SK-N-SH treated with all-trans-retinoic acid at 6 μM for 48 hours (cell line): ENCODE results near the gene CDC42SE1.
"Not testable (repeated sequence)": the region's sequence is repeated elsewhere in the genome, so short reads cannot be mapped to it uniquely, and the experiment has no call there.

Source experiments
- ATAC-seq: fragments of 200-7000 bp; cut with Tn5 transposase; 3 replicates; pipeline ENCODE4 v1.9.1; 2020; ENCODE audit warnings: mild to moderate bottlenecking, moderate library complexity
- ARNTL ChIP-seq: fragments of 450-650 bp; formaldehyde crosslinking; IDR thresholded peaks from 2 replicates; pipeline ENCODE4 v1.5.0; 2020; ENCODE audit warnings: low read depth, mild to moderate bottlenecking, moderate library complexity, borderline replicate concordance
- BACH2 ChIP-seq: fragments of 250-450 bp; sonication (Bioruptor Pico); IDR thresholded peaks from 2 replicates; pipeline ENCODE4 v1.9.0; 2021; ENCODE audit warnings: mild to moderate bottlenecking, borderline replicate concordance
- CSDC2 ChIP-seq: fragments of 250-450 bp; sonication (Bioruptor Pico); IDR thresholded peaks from 2 replicates; pipeline ENCODE4 v1.5.0; 2020; ENCODE audit warnings: mild to moderate bottlenecking, moderate library complexity
- ESRRG ChIP-seq: fragments of 250-450 bp; sonication (Bioruptor Pico); IDR thresholded peaks from 2 replicates; pipeline ENCODE4 v1.6.1; 2021; ENCODE audit warnings: mild to moderate bottlenecking
- GLIS3 ChIP-seq: fragments of 250-450 bp; sonication (Bioruptor Pico); IDR thresholded peaks from 2 replicates; pipeline ENCODE4 v1.5.0; 2020; ENCODE audit warnings: mild to moderate bottlenecking, moderate library complexity
- ISL1 ChIP-seq: fragments of 250-450 bp; sonication (Bioruptor Pico); IDR thresholded peaks from 2 replicates; pipeline ENCODE4 v2.1.2; 2022; ENCODE audit warnings: mild to moderate bottlenecking, moderate library complexity
- OSR1 ChIP-seq: fragments of 250-450 bp; sonication (Bioruptor Pico); IDR thresholded peaks from 2 replicates; pipeline ENCODE4 v1.8.0; 2022; ENCODE audit warnings: moderate library complexity, mild to moderate bottlenecking, inconsistent platforms
- PPARA ChIP-seq: fragments of 250-450 bp; sonication (Bioruptor Pico); IDR thresholded peaks from 2 replicates; pipeline ENCODE4 v1.5.0; 2020; ENCODE audit warnings: mild to moderate bottlenecking, borderline replicate concordance
- RARB ChIP-seq: fragments of 250-450 bp; sonication (Bioruptor Pico); IDR thresholded peaks from 2 replicates; pipeline ENCODE4 v1.8.0; 2021; ENCODE audit warnings: mild to moderate bottlenecking, moderate library complexity
- SNAI2 ChIP-seq: fragments of 250-450 bp; sonication (Bioruptor Pico); IDR thresholded peaks from 2 replicates; pipeline ENCODE4 v1.5.0; 2020; ENCODE audit warnings: mild to moderate bottlenecking, moderate library complexity
- TCF4 ChIP-seq: fragments of 250-450 bp; sonication (Bioruptor Pico); IDR thresholded peaks from 2 replicates; pipeline ENCODE4 v1.8.0; 2021; ENCODE audit warnings: mild to moderate bottlenecking, moderate library complexity, borderline replicate concordance
- TOX ChIP-seq: fragments of 250-450 bp; sonication (Bioruptor Pico); IDR thresholded peaks from 2 replicates; pipeline ENCODE4 v1.8.0; 2021; ENCODE audit warnings: mild to moderate bottlenecking, moderate library complexity, borderline replicate concordance
- ZC3H10 ChIP-seq: fragments of 250-450 bp; sonication (Bioruptor Pico); IDR thresholded peaks from 2 replicates; pipeline ENCODE4 v1.5.1; 2021; ENCODE audit warnings: mild to moderate bottlenecking, moderate library complexity
- ZFP3 ChIP-seq: fragments of 250-450 bp; sonication (Bioruptor Pico); IDR thresholded peaks from 2 replicates; pipeline ENCODE4 v1.5.0; 2020; ENCODE audit warnings: mild to moderate bottlenecking, moderate library complexity
- ZNF565 ChIP-seq: fragments of 450-650 bp; formaldehyde crosslinking; conservative IDR thresholded peaks from 2 replicates; pipeline ENCODE4 v1.5.0; 2020; ENCODE audit warnings: low read depth, mild to moderate bottlenecking, moderate library complexity
- ZNF70 ChIP-seq: fragments of 450-650 bp; formaldehyde crosslinking; IDR thresholded peaks from 2 replicates; pipeline ENCODE4 v1.5.0; 2020; ENCODE audit warnings: mild to moderate bottlenecking, moderate library complexity
- ZNF8 ChIP-seq: fragments of 450-650 bp; formaldehyde crosslinking; IDR thresholded peaks from 2 replicates; pipeline ENCODE4 v1.5.0; 2020; ENCODE audit warnings: mild to moderate bottlenecking, moderate library complexity
- TF ChIP-seq, protein P1 (sequence below): fragments of 250-450 bp; sonication (Bioruptor Pico); IDR thresholded peaks from 2 replicates; pipeline ENCODE4 v1.5.1; 2021; ENCODE audit warnings: mild to moderate bottlenecking, moderate library complexity
- TF ChIP-seq, protein P2 (sequence below): fragments of 250-450 bp; sonication (Bioruptor Pico); IDR thresholded peaks from 2 replicates; pipeline ENCODE4 v1.5.0; 2020; ENCODE audit warnings: mild to moderate bottlenecking, moderate library complexity
- TF ChIP-seq, protein P3 (sequence below): fragments of 250-450 bp; sonication (Bioruptor Pico); IDR thresholded peaks from 2 replicates; pipeline ENCODE4 v1.5.1; 2020; ENCODE audit warnings: low read depth, mild to moderate bottlenecking, moderate library complexity
- TF ChIP-seq, protein P4 (sequence below): fragments of 250-450 bp; sonication (Bioruptor Pico); IDR thresholded peaks from 2 replicates; pipeline ENCODE4 v1.8.0; 2020; ENCODE audit warnings: mild to moderate bottlenecking, moderate library complexity, borderline replicate concordance
- TF ChIP-seq, protein P5 (sequence below): fragments of 250-450 bp; sonication (Bioruptor Pico); IDR thresholded peaks from 2 replicates; pipeline ENCODE4 v1.8.0; 2021; ENCODE audit warnings: low read depth, mild to moderate bottlenecking, moderate library complexity, borderline replicate concordance

The CDC42SE1 gene

DNA sequence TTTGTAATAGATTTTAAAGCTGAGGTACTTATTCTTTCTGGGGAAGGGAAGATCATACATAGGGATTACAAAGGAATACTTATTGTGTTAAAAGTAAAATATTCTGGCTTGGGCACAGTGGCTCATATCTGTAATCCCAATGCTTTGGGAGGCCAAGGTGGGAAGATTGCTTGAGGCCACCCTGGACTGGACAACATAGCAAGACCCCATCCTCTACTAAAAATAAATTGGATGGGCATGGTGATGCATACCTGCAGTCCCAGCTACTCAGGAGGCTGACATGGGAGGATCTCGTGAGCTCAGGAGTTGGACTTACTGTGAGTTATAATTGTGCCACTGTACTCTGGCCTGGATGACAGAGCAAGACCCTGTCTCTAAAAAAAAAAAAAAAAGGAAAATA lies 38.7 kb upstream of the CDC42SE1 start:
- TF ChIP-seq TOX (CRISPR knock-in tag): no peak
- TF ChIP-seq TCF4: no peak
- ATAC-seq: no peak

DNA sequence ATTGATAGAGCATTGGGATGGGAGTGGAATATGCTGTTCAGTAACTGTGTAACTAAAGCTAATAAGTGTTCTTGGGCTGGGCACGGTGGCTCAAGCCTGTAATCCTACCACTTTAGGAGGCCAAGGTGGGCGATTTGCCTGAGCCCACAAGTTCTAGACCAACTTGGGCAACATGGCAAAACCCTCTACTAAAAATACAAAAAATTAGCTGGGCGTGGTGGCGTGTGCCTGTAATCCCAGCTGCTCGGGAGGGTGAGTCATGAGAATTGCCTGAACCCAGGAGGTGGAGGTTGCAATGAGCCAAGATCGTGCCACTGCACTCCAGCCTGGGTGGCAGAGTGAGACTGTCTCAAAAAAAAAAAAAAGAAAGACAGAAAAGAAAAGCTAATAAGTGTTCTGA lies 38.0 kb upstream of the CDC42SE1 start:
- ATAC-seq: not testable (repeated sequence)

DNA sequence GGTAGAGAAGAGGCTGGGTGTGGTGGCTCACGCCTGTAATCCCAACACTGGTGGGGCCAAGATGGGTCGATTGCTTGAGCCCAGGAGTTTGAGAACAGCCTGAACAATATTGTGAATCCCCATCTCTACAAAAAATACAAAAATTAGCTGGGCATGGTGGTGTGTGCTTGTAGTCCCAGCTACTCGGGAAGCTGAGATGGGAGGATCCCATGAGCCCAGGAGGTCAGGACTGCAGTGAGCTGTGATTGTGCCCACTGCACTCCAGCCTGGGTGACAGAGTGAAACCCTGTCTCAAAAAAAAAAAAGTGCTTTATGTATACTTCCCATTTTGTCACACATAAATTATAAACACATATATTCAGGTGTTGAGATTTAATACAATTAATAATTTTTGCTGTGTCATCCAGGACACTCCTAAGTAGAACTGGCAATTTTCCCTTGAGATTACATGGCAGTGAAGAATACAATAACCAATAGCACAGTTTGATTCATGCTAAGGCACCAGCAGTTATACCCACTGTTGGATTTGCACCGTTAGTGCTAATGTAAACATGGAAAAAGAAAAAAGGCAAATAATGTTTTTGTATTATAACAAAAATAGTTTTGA lies 26.6 kb upstream of the CDC42SE1 start:
- TF ChIP-seq ZNF70 (CRISPR knock-in tag): no peak
- TF ChIP-seq CSDC2: no peak
- TF ChIP-seq BACH2: no peak
- TF ChIP-seq ZNF565 (CRISPR knock-in tag): no peak
- TF ChIP-seq ARNTL (CRISPR knock-in tag): no peak
- TF ChIP-seq ZNF8 (CRISPR knock-in tag): no peak
- TF ChIP-seq, protein P1, sequence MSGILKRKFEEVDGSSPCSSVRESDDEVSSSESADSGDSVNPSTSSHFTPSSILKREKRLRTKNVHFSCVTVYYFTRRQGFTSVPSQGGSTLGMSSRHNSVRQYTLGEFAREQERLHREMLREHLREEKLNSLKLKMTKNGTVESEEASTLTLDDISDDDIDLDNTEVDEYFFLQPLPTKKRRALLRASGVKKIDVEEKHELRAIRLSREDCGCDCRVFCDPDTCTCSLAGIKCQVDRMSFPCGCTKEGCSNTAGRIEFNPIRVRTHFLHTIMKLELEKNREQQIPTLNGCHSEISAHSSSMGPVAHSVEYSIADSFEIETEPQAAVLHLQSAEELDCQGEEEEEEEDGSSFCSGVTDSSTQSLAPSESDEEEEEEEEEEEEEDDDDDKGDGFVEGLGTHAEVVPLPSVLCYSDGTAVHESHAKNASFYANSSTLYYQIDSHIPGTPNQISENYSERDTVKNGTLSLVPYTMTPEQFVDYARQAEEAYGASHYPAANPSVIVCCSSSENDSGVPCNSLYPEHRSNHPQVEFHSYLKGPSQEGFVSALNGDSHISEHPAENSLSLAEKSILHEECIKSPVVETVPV (CRISPR knock-in tag): no peak
- TF ChIP-seq TCF4: no peak
- TF ChIP-seq ZFP3 (CRISPR knock-in tag): no peak
- no peak for ATAC-seq

DNA sequence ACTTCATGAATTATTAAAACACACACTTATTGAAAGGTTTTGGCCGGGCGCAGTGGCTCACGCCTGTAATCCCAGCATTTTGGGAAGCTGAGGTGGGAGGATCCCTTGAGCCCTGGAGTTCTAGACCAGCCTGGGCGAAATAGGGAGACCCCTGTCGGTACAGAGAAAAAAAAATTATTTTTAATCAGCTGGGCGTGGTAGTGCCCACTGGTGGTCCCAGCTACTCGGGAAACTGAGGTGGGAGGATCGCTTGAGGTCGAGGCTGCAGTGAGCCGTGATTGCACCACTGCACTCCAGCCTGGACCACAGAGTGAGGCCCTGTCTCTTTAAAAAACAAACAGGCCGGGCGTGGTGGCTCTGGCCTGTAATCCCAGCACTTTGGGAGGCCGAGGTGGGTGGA lies 12.8 kb upstream of the CDC42SE1 start:
- no peak for ATAC-seq
- TF ChIP-seq ZC3H10 (CRISPR knock-in tag) (no peak), TCF4 (no peak), ISL1 (CRISPR knock-in tag) (no peak), ZNF565 (CRISPR knock-in tag) (no peak), SNAI2 (CRISPR knock-in tag) (no peak), ZNF70 (CRISPR knock-in tag) (no peak), GLIS3 (CRISPR knock-in tag) (no peak), OSR1 (CRISPR knock-in tag) (no peak), PPARA (CRISPR knock-in tag) (no peak), ZFP3 (CRISPR knock-in tag) (no peak), BACH2 (no peak), ZNF8 (CRISPR knock-in tag) (no peak), ARNTL (CRISPR knock-in tag) (no peak), RARB (CRISPR knock-in tag) (no peak), TOX (CRISPR knock-in tag) (no peak), ESRRG (CRISPR knock-in tag) (no peak)
- TF ChIP-seq, protein P2, sequence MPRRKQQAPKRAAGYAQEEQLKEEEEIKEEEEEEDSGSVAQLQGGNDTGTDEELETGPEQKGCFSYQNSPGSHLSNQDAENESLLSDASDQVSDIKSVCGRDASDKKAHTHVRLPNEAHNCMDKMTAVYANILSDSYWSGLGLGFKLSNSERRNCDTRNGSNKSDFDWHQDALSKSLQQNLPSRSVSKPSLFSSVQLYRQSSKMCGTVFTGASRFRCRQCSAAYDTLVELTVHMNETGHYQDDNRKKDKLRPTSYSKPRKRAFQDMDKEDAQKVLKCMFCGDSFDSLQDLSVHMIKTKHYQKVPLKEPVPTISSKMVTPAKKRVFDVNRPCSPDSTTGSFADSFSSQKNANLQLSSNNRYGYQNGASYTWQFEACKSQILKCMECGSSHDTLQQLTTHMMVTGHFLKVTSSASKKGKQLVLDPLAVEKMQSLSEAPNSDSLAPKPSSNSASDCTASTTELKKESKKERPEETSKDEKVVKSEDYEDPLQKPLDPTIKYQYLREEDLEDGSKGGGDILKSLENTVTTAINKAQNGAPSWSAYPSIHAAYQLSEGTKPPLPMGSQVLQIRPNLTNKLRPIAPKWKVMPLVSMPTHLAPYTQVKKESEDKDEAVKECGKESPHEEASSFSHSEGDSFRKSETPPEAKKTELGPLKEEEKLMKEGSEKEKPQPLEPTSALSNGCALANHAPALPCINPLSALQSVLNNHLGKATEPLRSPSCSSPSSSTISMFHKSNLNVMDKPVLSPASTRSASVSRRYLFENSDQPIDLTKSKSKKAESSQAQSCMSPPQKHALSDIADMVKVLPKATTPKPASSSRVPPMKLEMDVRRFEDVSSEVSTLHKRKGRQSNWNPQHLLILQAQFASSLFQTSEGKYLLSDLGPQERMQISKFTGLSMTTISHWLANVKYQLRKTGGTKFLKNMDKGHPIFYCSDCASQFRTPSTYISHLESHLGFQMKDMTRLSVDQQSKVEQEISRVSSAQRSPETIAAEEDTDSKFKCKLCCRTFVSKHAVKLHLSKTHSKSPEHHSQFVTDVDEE (CRISPR knock-in tag): no peak
- TF ChIP-seq, protein P3, sequence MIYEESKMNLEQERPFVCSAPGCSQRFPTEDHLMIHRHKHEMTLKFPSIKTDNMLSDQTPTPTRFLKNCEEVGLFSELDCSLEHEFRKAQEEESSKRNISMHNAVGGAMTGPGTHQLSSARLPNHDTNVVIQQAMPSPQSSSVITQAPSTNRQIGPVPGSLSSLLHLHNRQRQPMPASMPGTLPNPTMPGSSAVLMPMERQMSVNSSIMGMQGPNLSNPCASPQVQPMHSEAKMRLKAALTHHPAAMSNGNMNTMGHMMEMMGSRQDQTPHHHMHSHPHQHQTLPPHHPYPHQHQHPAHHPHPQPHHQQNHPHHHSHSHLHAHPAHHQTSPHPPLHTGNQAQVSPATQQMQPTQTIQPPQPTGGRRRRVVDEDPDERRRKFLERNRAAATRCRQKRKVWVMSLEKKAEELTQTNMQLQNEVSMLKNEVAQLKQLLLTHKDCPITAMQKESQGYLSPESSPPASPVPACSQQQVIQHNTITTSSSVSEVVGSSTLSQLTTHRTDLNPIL (CRISPR knock-in tag): no peak
- TF ChIP-seq, protein P4, sequence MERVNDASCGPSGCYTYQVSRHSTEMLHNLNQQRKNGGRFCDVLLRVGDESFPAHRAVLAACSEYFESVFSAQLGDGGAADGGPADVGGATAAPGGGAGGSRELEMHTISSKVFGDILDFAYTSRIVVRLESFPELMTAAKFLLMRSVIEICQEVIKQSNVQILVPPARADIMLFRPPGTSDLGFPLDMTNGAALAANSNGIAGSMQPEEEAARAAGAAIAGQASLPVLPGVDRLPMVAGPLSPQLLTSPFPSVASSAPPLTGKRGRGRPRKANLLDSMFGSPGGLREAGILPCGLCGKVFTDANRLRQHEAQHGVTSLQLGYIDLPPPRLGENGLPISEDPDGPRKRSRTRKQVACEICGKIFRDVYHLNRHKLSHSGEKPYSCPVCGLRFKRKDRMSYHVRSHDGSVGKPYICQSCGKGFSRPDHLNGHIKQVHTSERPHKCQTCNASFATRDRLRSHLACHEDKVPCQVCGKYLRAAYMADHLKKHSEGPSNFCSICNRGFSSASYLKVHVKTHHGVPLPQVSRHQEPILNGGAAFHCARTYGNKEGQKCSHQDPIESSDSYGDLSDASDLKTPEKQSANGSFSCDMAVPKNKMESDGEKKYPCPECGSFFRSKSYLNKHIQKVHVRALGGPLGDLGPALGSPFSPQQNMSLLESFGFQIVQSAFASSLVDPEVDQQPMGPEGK: no peak
- TF ChIP-seq, protein P5, sequence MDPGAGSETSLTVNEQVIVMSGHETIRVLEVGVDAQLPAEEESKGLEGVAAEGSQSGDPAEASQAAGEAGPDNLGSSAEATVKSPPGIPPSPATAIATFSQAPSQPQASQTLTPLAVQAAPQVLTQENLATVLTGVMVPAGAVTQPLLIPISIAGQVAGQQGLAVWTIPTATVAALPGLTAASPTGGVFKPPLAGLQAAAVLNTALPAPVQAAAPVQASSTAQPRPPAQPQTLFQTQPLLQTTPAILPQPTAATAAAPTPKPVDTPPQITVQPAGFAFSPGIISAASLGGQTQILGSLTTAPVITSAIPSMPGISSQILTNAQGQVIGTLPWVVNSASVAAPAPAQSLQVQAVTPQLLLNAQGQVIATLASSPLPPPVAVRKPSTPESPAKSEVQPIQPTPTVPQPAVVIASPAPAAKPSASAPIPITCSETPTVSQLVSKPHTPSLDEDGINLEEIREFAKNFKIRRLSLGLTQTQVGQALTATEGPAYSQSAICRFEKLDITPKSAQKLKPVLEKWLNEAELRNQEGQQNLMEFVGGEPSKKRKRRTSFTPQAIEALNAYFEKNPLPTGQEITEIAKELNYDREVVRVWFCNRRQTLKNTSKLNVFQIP (CRISPR knock-in tag): no peak
